RKO (cell line): ENCODE results near the gene CSNK2A2.

ENCODE experiments used
- DNase-seq: peaks from one replicate; pipeline ENCODE4 v3.0.0-alpha.2; 2016; ENCODE audit warnings: low spot score

The CSNK2A2 gene

GRCh38 chr16:58138852-58139251 is 59.1 kb downstream of the CSNK2A2 start:
- no peak for DNase-seq

GRCh38 chr16:58137581-58137980 is 60.3 kb downstream of the CSNK2A2 start:
- no peak for DNase-seq

GRCh38 chr16:58129097-58129936 is 68.6 kb downstream of the CSNK2A2 start, which contains the start of gene CFAP20:
Gene CFAP20 (minus strand): TSS chr16:58129381. CDS start chr16:58129115, 266 bp downstream.
- DNase-seq = peak; percentile 100

- DNase-seq = peak; percentile 53
Observed at GRCh38 chr16:58128711-58129096, 69.2 kb downstream of the CSNK2A2 start.

- DNase-seq = peak; percentile 36
Observed at GRCh38 chr16:58128181-58128631, 69.7 kb downstream of the CSNK2A2 start.

GRCh38 chr16:58127634-58128033 is 70.3 kb downstream of the CSNK2A2 start:
- DNase-seq = peak; percentile 56

GRCh38 chr16:58127033-58127556 is 70.8 kb downstream of the CSNK2A2 start:
- peak; percentile 83 for DNase-seq

- no peak for DNase-seq
Observed at GRCh38 chr16:58126451-58126961, 71.4 kb downstream of the CSNK2A2 start.

- peak; percentile 62 for DNase-seq
Observed at GRCh38 chr16:58125781-58126335, 72.0 kb downstream of the CSNK2A2 start.

- peak; percentile 26 for DNase-seq
Observed at GRCh38 chr16:58125041-58125440, 72.9 kb downstream of the CSNK2A2 start.

- peak; percentile 61 for DNase-seq
Observed at GRCh38 chr16:58124601-58124915, 73.3 kb downstream of the CSNK2A2 start.

- no peak for DNase-seq
Observed at GRCh38 chr16:58123896-58124600, 73.9 kb downstream of the CSNK2A2 start.

GRCh38 chr16:58121132-58121531 is 76.8 kb downstream of the CSNK2A2 start:
- no peak for DNase-seq

- no peak for DNase-seq
Observed at GRCh38 chr16:58120234-58120633, 77.7 kb downstream of the CSNK2A2 start.

- DNase-seq = no peak
Observed at GRCh38 chr16:58119509-58119845, 78.4 kb downstream of the CSNK2A2 start.

- DNase-seq = no peak
Observed at GRCh38 chr16:58118801-58119508, 79.0 kb downstream of the CSNK2A2 start.

- DNase-seq = no peak
Observed at GRCh38 chr16:58116529-58116928, 81.4 kb downstream of the CSNK2A2 start.

- DNase-seq = no peak
Observed at GRCh38 chr16:58116081-58116480, 81.8 kb downstream of the CSNK2A2 start.

GRCh38 chr16:58114827-58115825 is 82.8 kb downstream of the CSNK2A2 start:
- DNase-seq = no peak

GRCh38 chr16:58111302-58111627 is 86.6 kb downstream of the CSNK2A2 start:
- no peak for DNase-seq
